SK-N-SH treated with all-trans-retinoic acid at 6 μM for 48 hours (cell line): ENCODE results near the gene PCED1A.

Experiments
- ARNTL ChIP-seq: fragments of 450-650 bp; formaldehyde crosslinking; IDR thresholded peaks from 2 replicates; pipeline ENCODE4 v1.5.0; 2020; ENCODE audit warnings: low read depth, mild to moderate bottlenecking, moderate library complexity, borderline replicate concordance
- BACH2 ChIP-seq: fragments of 250-450 bp; sonication (Bioruptor Pico); IDR thresholded peaks from 2 replicates; pipeline ENCODE4 v1.9.0; 2021; ENCODE audit warnings: mild to moderate bottlenecking, borderline replicate concordance
- CSDC2 ChIP-seq: fragments of 250-450 bp; sonication (Bioruptor Pico); IDR thresholded peaks from 2 replicates; pipeline ENCODE4 v1.5.0; 2020; ENCODE audit warnings: mild to moderate bottlenecking, moderate library complexity
- ESRRG ChIP-seq: fragments of 250-450 bp; sonication (Bioruptor Pico); IDR thresholded peaks from 2 replicates; pipeline ENCODE4 v1.6.1; 2021; ENCODE audit warnings: mild to moderate bottlenecking
- GLIS3 ChIP-seq: fragments of 250-450 bp; sonication (Bioruptor Pico); IDR thresholded peaks from 2 replicates; pipeline ENCODE4 v1.5.0; 2020; ENCODE audit warnings: mild to moderate bottlenecking, moderate library complexity
- PATZ1 ChIP-seq: fragments of 250-450 bp; sonication (Bioruptor Pico); IDR thresholded peaks from 2 replicates; pipeline ENCODE4 v1.8.0; 2020; ENCODE audit warnings: mild to moderate bottlenecking, moderate library complexity, borderline replicate concordance
- PPARA ChIP-seq: fragments of 250-450 bp; sonication (Bioruptor Pico); IDR thresholded peaks from 2 replicates; pipeline ENCODE4 v1.5.0; 2020; ENCODE audit warnings: mild to moderate bottlenecking, borderline replicate concordance
- SNAI2 ChIP-seq: fragments of 250-450 bp; sonication (Bioruptor Pico); IDR thresholded peaks from 2 replicates; pipeline ENCODE4 v1.5.0; 2020; ENCODE audit warnings: mild to moderate bottlenecking, moderate library complexity
- TCF4 ChIP-seq: fragments of 250-450 bp; sonication (Bioruptor Pico); IDR thresholded peaks from 2 replicates; pipeline ENCODE4 v1.8.0; 2021; ENCODE audit warnings: mild to moderate bottlenecking, moderate library complexity, borderline replicate concordance
- ZFP30 ChIP-seq: fragments of 450-650 bp; formaldehyde crosslinking; IDR thresholded peaks from 2 replicates; pipeline ENCODE4 v1.5.0; 2022; ENCODE audit warnings: mild to moderate bottlenecking, moderate library complexity
- ZNF565 ChIP-seq: fragments of 450-650 bp; formaldehyde crosslinking; conservative IDR thresholded peaks from 2 replicates; pipeline ENCODE4 v1.5.0; 2020; ENCODE audit warnings: low read depth, mild to moderate bottlenecking, moderate library complexity
- ZNF70 ChIP-seq: fragments of 450-650 bp; formaldehyde crosslinking; IDR thresholded peaks from 2 replicates; pipeline ENCODE4 v1.5.0; 2020; ENCODE audit warnings: mild to moderate bottlenecking, moderate library complexity
- TF ChIP-seq, protein P1 (sequence below): fragments of 250-450 bp; sonication (Bioruptor Pico); IDR thresholded peaks from 2 replicates; pipeline ENCODE4 v1.5.1; 2020; ENCODE audit warnings: low read depth, mild to moderate bottlenecking, moderate library complexity

GRCh38 chr20:2858591-2858990 lies 18.1 kb upstream of the PCED1A start:
- TF ChIP-seq, protein P1, sequence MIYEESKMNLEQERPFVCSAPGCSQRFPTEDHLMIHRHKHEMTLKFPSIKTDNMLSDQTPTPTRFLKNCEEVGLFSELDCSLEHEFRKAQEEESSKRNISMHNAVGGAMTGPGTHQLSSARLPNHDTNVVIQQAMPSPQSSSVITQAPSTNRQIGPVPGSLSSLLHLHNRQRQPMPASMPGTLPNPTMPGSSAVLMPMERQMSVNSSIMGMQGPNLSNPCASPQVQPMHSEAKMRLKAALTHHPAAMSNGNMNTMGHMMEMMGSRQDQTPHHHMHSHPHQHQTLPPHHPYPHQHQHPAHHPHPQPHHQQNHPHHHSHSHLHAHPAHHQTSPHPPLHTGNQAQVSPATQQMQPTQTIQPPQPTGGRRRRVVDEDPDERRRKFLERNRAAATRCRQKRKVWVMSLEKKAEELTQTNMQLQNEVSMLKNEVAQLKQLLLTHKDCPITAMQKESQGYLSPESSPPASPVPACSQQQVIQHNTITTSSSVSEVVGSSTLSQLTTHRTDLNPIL (CRISPR knock-in tag) = no peak
- TF ChIP-seq GLIS3 (no peak), ZNF70 (CRISPR knock-in tag) (no peak), ZNF565 (CRISPR knock-in tag) (no peak), ESRRG (no peak), PATZ1 (CRISPR knock-in tag) (no peak), ARNTL (CRISPR knock-in tag) (no peak), BACH2 (CRISPR knock-in tag) (no peak), SNAI2 (CRISPR knock-in tag) (no peak), ZFP30 (CRISPR knock-in tag) (no peak), PPARA (no peak), TCF4 (no peak), CSDC2 (CRISPR knock-in tag) (no peak)
